ENCODE data around the gene STARD3.

DNA sequence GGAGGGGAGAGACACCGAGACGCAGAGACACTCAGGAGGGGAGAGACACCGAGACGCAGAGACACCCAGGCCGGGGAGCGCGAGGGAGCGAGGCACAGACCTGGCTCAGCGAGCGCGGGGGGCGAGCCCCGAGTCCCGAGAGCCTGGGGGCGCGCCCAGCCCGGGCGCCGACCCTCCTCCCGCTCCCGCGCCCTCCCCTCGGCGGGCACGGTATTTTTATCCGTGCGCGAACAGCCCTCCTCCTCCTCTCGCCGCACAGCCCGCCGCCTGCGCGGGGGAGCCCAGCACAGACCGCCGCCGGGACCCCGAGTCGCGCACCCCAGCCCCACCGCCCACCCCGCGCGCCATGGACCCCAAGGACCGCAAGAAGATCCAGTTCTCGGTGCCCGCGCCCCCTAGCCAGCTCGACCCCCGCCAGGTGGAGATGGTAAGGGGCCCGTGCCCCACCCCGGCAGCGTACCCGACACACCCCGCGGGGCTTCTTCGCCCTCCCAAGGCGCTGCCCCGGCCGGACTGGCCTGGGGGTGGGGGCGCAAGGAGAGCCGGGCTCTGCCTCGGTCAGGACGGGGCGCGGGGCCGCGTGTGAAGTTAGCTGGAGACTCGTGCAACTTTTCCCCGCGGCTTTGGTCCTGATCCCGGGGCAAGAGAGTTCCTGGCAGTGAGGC lies 9.8 kb upstream of the STARD3 start:
- TF ChIP-seq, protein P1, sequence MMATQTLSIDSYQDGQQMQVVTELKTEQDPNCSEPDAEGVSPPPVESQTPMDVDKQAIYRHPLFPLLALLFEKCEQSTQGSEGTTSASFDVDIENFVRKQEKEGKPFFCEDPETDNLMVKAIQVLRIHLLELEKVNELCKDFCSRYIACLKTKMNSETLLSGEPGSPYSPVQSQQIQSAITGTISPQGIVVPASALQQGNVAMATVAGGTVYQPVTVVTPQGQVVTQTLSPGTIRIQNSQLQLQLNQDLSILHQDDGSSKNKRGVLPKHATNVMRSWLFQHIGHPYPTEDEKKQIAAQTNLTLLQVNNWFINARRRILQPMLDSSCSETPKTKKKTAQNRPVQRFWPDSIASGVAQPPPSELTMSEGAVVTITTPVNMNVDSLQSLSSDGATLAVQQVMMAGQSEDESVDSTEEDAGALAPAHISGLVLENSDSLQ (IDR thresholded peaks at IDR 0.05), result no peak
- TF ChIP-seq HDGF (IDR thresholded peaks at IDR 0.05; ENCODE audit: borderline replicate concordance), result no peak
- no peak for TF ChIP-seq L3MBTL2 (conservative IDR thresholded peaks at IDR 0.05)
- TF ChIP-seq FOXM1 (IDR thresholded peaks at IDR 0.05; ENCODE audit: borderline replicate concordance), result no peak
- no peak for TF ChIP-seq SUZ12 (IDR thresholded peaks at IDR 0.05)
- TF ChIP-seq ZNF384 (IDR thresholded peaks at IDR 0.05), result no peak
- TF ChIP-seq ELF4 (IDR thresholded peaks at IDR 0.05), result no peak
- no peak for TF ChIP-seq BHLHE40 (IDR thresholded peaks at IDR 0.05; ENCODE audit: borderline replicate concordance)

Data from HEK293T (cell line).